Inflammatory macrophage (primary cell): ENCODE data around the gene PACS2.

ENCODE experiments used
- DNase-seq, 2 donors: peaks; one replicate each; pipeline ENCODE4 v3.0.0-alpha.2; 2020 to 2022

The PACS2 gene

GRCh38 chr14:105426416-105427130 lies 112.0 kb downstream of the PACS2 start:
- DNase-seq, result no peak

- no peak for DNase-seq
Observed at GRCh38 chr14:105427412-105427811, 112.9 kb downstream of the PACS2 start.

- DNase-seq, result no peak
Observed at GRCh38 chr14:105427936-105428485, 113.5 kb downstream of the PACS2 start.

- no peak for DNase-seq
Observed at GRCh38 chr14:105430042-105430441, 115.5 kb downstream of the PACS2 start.

- DNase-seq, result no peak
Observed at GRCh38 chr14:105430565-105430964, 116.0 kb downstream of the PACS2 start.

- no peak for DNase-seq
Observed at GRCh38 chr14:105431256-105431655, 116.7 kb downstream of the PACS2 start.

GRCh38 chr14:105432657-105433056 lies 118.1 kb downstream of the PACS2 start:
- DNase-seq, result no peak

GRCh38 chr14:105433161-105433605 lies 118.6 kb downstream of the PACS2 start:
- no peak for DNase-seq

- no peak for DNase-seq
Observed at GRCh38 chr14:105436402-105436801, 121.9 kb downstream of the PACS2 start.

GRCh38 chr14:105436891-105437722 lies 122.6 kb downstream of the PACS2 start:
- DNase-seq, result no peak

GRCh38 chr14:105437723-105438500 lies 123.4 kb downstream of the PACS2 start:
- DNase-seq, result no peak

- no peak for DNase-seq
Observed at GRCh38 chr14:105439179-105439578, 124.6 kb downstream of the PACS2 start.

GRCh38 chr14:105439710-105440553 lies 125.4 kb downstream of the PACS2 start:
- DNase-seq, result no peak

GRCh38 chr14:105440554-105440900 lies 126.0 kb downstream of the PACS2 start:
- DNase-seq, result no peak

GRCh38 chr14:105440992-105441391 lies 126.4 kb downstream of the PACS2 start:
- no peak for DNase-seq

- no peak for DNase-seq
Observed at GRCh38 chr14:105442125-105442524, 127.6 kb downstream of the PACS2 start.

- no peak for DNase-seq
Observed at GRCh38 chr14:105442834-105443233, 128.3 kb downstream of the PACS2 start.

GRCh38 chr14:105444859-105445258 lies 130.3 kb downstream of the PACS2 start:
- DNase-seq, result no peak

- no peak for DNase-seq
Observed at GRCh38 chr14:105445290-105445689, 130.7 kb downstream of the PACS2 start.

GRCh38 chr14:105445901-105446845 lies 131.6 kb downstream of the PACS2 start:
- no peak for DNase-seq

GRCh38 chr14:105446971-105447370 lies 132.4 kb downstream of the PACS2 start:
- no peak for DNase-seq
